ENCODE results near the gene DVL2. TPM values are rescaled to one million over a fixed set of nuclear protein-coding genes. Genes with fewer than 3 reads are reported as not detected.

The DVL2 gene
- total and polyA plus RNA-seq, 2 of the 13 experiments (the other 11 are each of a cell fraction or from before 2014, with no cell fraction given), result 5.7 to 38.2 TPM

GRCh38 chr17:7281074-7281952, 47.0 kb upstream of the DVL2 start, which contains the start of gene SLC2A4 (continued):
- 0 out of 2 replicates have a peak, but pooled peaks have one; percentile 26 for TF ChIP-seq THAP8 (CRISPR knock-in tag; IDR thresholded peaks at IDR 0.05; ENCODE audit: borderline replicate concordance)
- TF ChIP-seq MAZ (IDR thresholded peaks at IDR 0.05; ENCODE audit: borderline replicate concordance, low read depth, low read length), result peak; percentile 73
- TF ChIP-seq MAZ (CRISPR knock-in tag; IDR thresholded peaks at IDR 0.05; ENCODE audit: low read depth), result no peak
- no peak for TF ChIP-seq RAD21 (CRISPR knock-in tag; IDR thresholded peaks at IDR 0.05)
- no peak for TF ChIP-seq MZF1 (CRISPR knock-in tag; IDR thresholded peaks at IDR 0.05; ENCODE audit: borderline replicate concordance)
- TF ChIP-seq LBX2 (CRISPR knock-in tag; IDR thresholded peaks at IDR 0.05; ENCODE audit: borderline replicate concordance), result peak; percentile 11; the same call in 1 of the 2 replicates
- TF ChIP-seq KAT2B (IDR thresholded peaks at IDR 0.05; ENCODE audit: borderline replicate concordance, low read depth, low read length), result no peak
- TF ChIP-seq MXI1 (IDR thresholded peaks at IDR 0.05; ENCODE audit: borderline replicate concordance, low read depth, low read length), result peak; percentile 98
- TF ChIP-seq ZNF605 (CRISPR knock-in tag; IDR thresholded peaks at IDR 0.05), result peak; percentile 53; the same call in 1 of the 2 replicates
- TF ChIP-seq ZNF460 (CRISPR knock-in tag; IDR thresholded peaks at IDR 0.05; ENCODE audit: borderline replicate concordance), result no peak
- no peak for TF ChIP-seq PAX8 (CRISPR knock-in tag; IDR thresholded peaks at IDR 0.05; ENCODE audit: borderline replicate concordance)
- TF ChIP-seq ZNF280B (CRISPR knock-in tag; IDR thresholded peaks at IDR 0.05; ENCODE audit: borderline replicate concordance), result no peak
- TF ChIP-seq SIN3A (IDR thresholded peaks at IDR 0.05; ENCODE audit: borderline replicate concordance, low read depth, low read length), result peak; percentile 80; the same call in 1 of the 2 replicates
- TF ChIP-seq MYPOP (CRISPR knock-in tag; IDR thresholded peaks at IDR 0.05), result 0 out of 2 replicates have a peak, but pooled peaks have one; percentile 8
- peak; percentile 83 for TF ChIP-seq MAX (IDR thresholded peaks at IDR 0.05)
- peak; percentile 58; the same call in 1 of the 2 replicates for TF ChIP-seq ZNF350 (CRISPR knock-in tag; IDR thresholded peaks at IDR 0.05; ENCODE audit: borderline replicate concordance, low read depth)
- TF ChIP-seq ZNF180 (CRISPR knock-in tag; IDR thresholded peaks at IDR 0.05; ENCODE audit: borderline replicate concordance, low read depth), result no peak
- TF ChIP-seq ZFP36L1 (CRISPR knock-in tag; IDR thresholded peaks at IDR 0.05), result 0 out of 2 replicates have a peak, but pooled peaks have one; percentile 59
- no peak for TF ChIP-seq ZNF431 (CRISPR knock-in tag; IDR thresholded peaks at IDR 0.05; ENCODE audit: borderline replicate concordance, low read depth)
- TF ChIP-seq MXD4 (CRISPR knock-in tag; IDR thresholded peaks at IDR 0.05), result peak; percentile 64; the same call in 1 of the 2 replicates
- 0 out of 2 replicates have a peak, but pooled peaks have one; percentile 9 for TF ChIP-seq ZNF761 (CRISPR knock-in tag; conservative IDR thresholded peaks at IDR 0.05)
- TF ChIP-seq ZNF337 (CRISPR knock-in tag; IDR thresholded peaks at IDR 0.05; ENCODE audit: borderline replicate concordance, low read depth), result no peak
- peak; percentile 72 for TF ChIP-seq RBM39 (IDR thresholded peaks at IDR 0.05; ENCODE audit: low read depth, low read length, poor library complexity, severe bottlenecking)
- TF ChIP-seq ZNF143 (CRISPR knock-in tag; IDR thresholded peaks at IDR 0.05), result no peak; the same call in 1 of the 2 replicates

All from HepG2 (cell line).